NT2/D1 (cell line): ENCODE results near the gene XCL1.

Source experiments
- SUZ12 ChIP-seq: IDR thresholded peaks from 2 replicates; pipeline ENCODE4 v1.6.1; 2011; ENCODE audit not compliant: insufficient read length, insufficient read depth; ENCODE audit errors: extremely low read depth
- YY1 ChIP-seq: IDR thresholded peaks from 2 replicates; pipeline ENCODE4 v1.6.1; 2011; ENCODE audit not compliant: insufficient read length, insufficient read depth
- ZNF274 ChIP-seq: IDR thresholded peaks from 2 replicates; pipeline ENCODE4 v1.6.1; 2011; ENCODE audit warnings: mild to moderate bottlenecking, low read depth, low read length

DNA sequence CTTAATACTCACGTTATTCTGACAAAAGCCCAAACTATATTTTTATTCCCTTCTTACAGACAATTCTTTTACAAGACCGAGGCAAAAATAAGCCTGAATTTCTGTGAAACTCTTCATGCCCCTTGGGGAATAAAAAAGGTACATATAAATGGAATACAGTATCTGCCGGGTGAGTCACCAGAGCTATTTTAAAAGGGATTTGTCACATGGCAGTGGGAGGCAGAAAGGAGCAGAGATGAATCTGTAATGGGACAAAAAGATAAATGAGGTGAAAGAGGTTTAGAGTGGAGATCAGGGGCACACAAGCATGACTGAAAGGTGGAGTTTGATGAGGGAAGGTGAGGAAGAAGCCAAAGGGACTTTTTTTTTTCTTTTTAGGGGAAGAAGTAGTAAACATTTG is 8.8 kb downstream of the XCL1 start:
- TF ChIP-seq ZNF274 (no peak), SUZ12 (no peak), YY1 (no peak)
